ENCODE measurements around the gene ZMPSTE24. TPM values are rescaled to one million over a fixed set of nuclear protein-coding genes. Genes with fewer than 3 reads are reported as not detected.
A peak's percentile ranks its signal among the peaks of the same experiment; 100 is the strongest.
"Not testable (repeated sequence)": the region's sequence is repeated elsewhere in the genome, so short reads cannot be mapped to it uniquely, and the experiment has no call there.

Gene ZMPSTE24
- total RNA-seq (10 to 100 TPM; 12.7 to 26.1 (median 18.9) TPM), polyA plus RNA-seq (10 to 100 TPM; 22.2 to 60.2 (median 33.8) TPM)
- long read RNA-seq, donor 1, transcript ZMPSTE24-201 (10 exons, 3,108 nt) = major isoform, 10 of 13 reads
- long read RNA-seq, donor 1, partial matches to known transcripts = 2 of 13 reads
- long read RNA-seq, donor 1, other reads (novel, unspliced or antisense) = 1 of 13 reads
- long read RNA-seq, donor 2, transcript ZMPSTE24-201 (10 exons, 3,108 nt) = major isoform, 49 of 68 reads
- long read RNA-seq, donor 2, partial matches to known transcripts = 4 of 68 reads
- long read RNA-seq, donor 2, other reads (novel, unspliced or antisense) = 15 of 68 reads

DNA sequence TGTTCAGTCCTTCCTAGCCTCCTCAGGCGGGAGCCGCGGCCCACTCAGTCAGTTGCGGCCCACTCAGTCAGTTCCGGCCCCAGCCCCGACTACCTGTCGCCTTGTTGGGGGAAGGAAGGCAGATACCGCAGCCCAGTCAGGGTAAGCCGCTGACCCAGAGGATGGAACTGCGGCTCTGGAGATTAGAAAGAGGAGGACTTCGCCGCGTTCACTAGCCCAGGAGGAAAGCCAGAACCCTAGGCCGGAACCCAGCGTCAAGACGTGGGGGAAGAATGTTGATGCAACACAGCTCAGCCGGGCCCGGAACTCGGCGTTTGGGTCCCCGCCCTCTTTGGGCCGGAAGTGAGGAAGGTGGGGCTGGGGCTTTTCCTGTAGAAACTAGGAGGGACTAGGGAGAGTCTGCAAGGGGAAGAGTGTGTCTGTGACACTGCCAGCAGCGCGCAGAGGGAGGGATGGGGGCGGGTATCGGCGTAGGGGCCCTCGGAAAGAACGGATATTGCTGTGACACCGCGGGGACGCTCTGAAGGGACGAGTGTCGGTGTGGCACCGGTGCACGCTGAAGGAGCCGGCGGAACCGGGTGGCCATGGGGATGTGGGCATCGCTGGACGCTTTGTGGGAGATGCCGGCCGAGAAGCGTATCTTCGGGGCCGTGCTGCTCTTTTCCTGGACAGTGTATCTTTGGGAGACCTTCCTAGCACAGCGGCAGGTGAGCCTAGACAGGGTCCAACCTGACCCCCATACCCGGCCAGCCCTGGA is at the start of gene ZMPSTE24:
ZMPSTE24 (plus strand) TSS at position 549 of the 757 bp plus-strand sequence; CDS start at position 585, 36 bp downstream.
- H3K27me3 ChIP-seq (ENCODE audit: insufficient read depth in 3 of 3, low read length in 2 of 3) = no peaks in the 10 kb centered on the region
- peak within 1 kb of the TSS; percentile 90 for H3K4me3 ChIP-seq
- DNase-seq (peak; percentile 96 to 98), ATAC-seq (peak; percentile 98 to 99 (median 99))
- H3K9me3 ChIP-seq = no peaks in the 10 kb centered on the region
- peak within 1 kb of the TSS; percentile 92 for H3K27ac ChIP-seq
- WGBS, 3 donors = 0% methylated on average over 46 to 48 of the region's 48 CpGs
- TF ChIP-seq CTCF (IDR thresholded peaks at IDR 0.05) = no peak
- intact Hi-C loops (cut with DNase I) = loop anchor here (5.0 to 10.0 kb wide), 3 partner anchors 93 to 213 kb away; partner anchors contain the start of genes RLF (in 2 of the 2) and CAP1 (in 1 of the 2)
- H3K36me3 ChIP-seq (ENCODE audit: insufficient read depth in 1 of 2, low read depth in 1 of 2) = peaks cover 7 to 35% of the 10 kb centered on the region in 2 donors
- H3K4me1 ChIP-seq = peaks cover 48% of the 10 kb centered on the region

- H3K27ac ChIP-seq = no peak overlapping the region
- H3K36me3 ChIP-seq (ENCODE audit: insufficient read depth in 1 of 2, low read depth in 1 of 2) = peaks cover 4 to 58% of the 10 kb centered on the region in 2 donors
- DNase-seq (no peak), ATAC-seq (no peak)
- TF ChIP-seq CTCF (IDR thresholded peaks at IDR 0.05) = no peak
- 68 to 77% (median 74%) methylated on average over 3 of the region's 3 CpGs for WGBS, 3 donors
- intact Hi-C loops (cut with DNase I) = no loop called here
- peaks cover 2% of the 10 kb centered on the region for H3K4me1 ChIP-seq
- no peaks in the 10 kb centered on the region for H3K9me3 ChIP-seq
- H3K27me3 ChIP-seq (ENCODE audit: insufficient read depth in 3 of 3, low read length in 2 of 3) = no peaks in the 10 kb centered on the region
- no peak overlapping the region for H3K4me3 ChIP-seq
These were observed 47.4 kb upstream of the ZMPSTE24 start for GRCh38 chr1:40210511-40211204.

DNA sequence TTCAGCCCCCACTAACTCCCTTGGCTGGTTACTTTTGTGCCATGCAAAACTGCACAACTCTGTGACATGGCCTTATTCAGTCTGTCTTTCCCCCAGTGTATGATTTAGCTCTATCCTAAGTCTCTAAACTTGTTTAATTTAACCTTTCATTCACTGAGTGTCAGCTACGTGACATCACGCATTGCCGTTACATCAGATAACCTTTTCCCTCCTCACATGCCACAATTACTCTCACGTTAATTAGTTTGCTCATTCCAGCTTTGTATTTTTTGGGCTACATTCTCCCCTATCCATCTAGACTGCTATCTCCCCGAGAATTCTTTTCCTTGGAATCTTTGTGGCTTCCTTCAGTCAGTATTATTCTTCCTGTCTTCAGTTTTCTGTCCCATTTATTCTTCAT is 39.7 kb upstream of the ZMPSTE24 start:
- Histone ChIP-seq H3K9me3 (no peaks in the 10 kb centered on the region), H3K4me3 (no peak overlapping the region), H3K4me1 (no peaks in the 10 kb centered on the region), H3K27ac (no peak overlapping the region), H3K36me3 (ENCODE audit: insufficient read depth in 1 of 2, low read depth in 1 of 2) (peaks cover 0 to 36% of the 10 kb centered on the region in 2 donors), H3K27me3 (ENCODE audit: insufficient read depth in 3 of 3, low read length in 2 of 3) (no peaks in the 10 kb centered on the region)
- WGBS, 3 donors = 96 to 99% (median 99%) methylated on average over 5 of the region's 5 CpGs
- DNase-seq = no peak
- no peak for ATAC-seq
- no peak for TF ChIP-seq CTCF (IDR thresholded peaks at IDR 0.05)
- intact Hi-C loops (cut with DNase I) = no loop called here

DNA sequence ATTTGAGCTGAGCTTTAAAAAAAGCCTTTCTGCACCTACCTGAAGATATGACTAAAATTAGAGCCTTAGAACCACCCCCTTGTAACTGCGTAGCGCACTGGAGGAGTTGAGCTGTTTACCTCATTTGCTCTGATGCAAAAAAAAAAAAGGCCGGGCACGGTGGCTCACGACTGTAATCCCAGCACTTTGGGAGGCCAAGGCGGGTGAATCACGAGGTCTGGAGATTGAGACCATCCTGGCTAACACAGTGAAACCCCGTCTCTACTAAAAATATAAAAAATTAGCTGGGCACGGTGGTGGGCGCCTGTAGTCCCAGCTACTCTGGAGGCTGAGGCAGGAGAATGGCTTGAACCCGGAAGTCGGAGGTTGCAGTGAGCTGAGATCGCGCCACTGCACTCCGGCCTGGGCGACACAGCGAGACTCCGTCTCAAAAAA is 36.5 kb upstream of the ZMPSTE24 start:
- H3K9me3 ChIP-seq; H3K4me3 ChIP-seq; H3K4me1 ChIP-seq; ATAC-seq; intact Hi-C loops (cut with DNase I); DNase-seq; H3K27ac ChIP-seq; H3K27me3 ChIP-seq (ENCODE audit: insufficient read depth in 3 of 3, low read length in 2 of 3): not testable (repeated sequence)
- WGBS, 3 donors = 93 to 95% (median 93%) methylated on average over 16 to 18 of the region's 18 CpGs
- H3K36me3 ChIP-seq (ENCODE audit: insufficient read depth in 1 of 2, low read depth in 1 of 2) = peaks cover 0 to 52% of the 10 kb centered on the region in 2 donors
